Duodenal mucosa (tissue), 2 donors: Measurements from ENCODE around the gene ABHD6.

Source experiments
- H3K27ac ChIP-seq: one replicate; pipeline ENCODE4 v1.7.0; 2013; ENCODE audit warnings: low read depth, low read length
- H3K27me3 ChIP-seq, 2 donors: one replicate each; pipeline ENCODE4 v1.7.0; 2013; ENCODE audit warnings: low read length in 2 of 2, control low read depth in 1 of 2; ENCODE audit not compliant: insufficient read depth in 2 of 2, control insufficient read depth in 1 of 2
- H3K36me3 ChIP-seq, 2 donors: one replicate each; pipeline ENCODE4 v1.7.0; 2013; ENCODE audit warnings: low read length in 2 of 2, control low read depth in 1 of 2; ENCODE audit not compliant: insufficient read depth in 2 of 2, control insufficient read depth in 1 of 2
- H3K4me1 ChIP-seq, 2 donors: one replicate each; pipeline ENCODE4 v1.7.0; 2013; ENCODE audit warnings: low read length in 2 of 2, control low read depth in 1 of 2; ENCODE audit not compliant: insufficient read depth in 2 of 2, control insufficient read depth in 1 of 2
- H3K4me3 ChIP-seq, 2 donors: one replicate each; pipeline ENCODE4 v1.7.0; 2013; ENCODE audit warnings: low read length in 2 of 2, low read depth in 1 of 2
- H3K9ac ChIP-seq, 2 donors: one replicate each; pipeline ENCODE4 v1.7.0; 2013; ENCODE audit warnings: low read length in 2 of 2, low read depth in 1 of 2
- H3K9me3 ChIP-seq, 2 donors: one replicate each; pipeline ENCODE4 v1.7.0; 2013; ENCODE audit warnings: low read length in 2 of 2, control low read depth in 1 of 2; ENCODE audit not compliant: control insufficient read depth in 1 of 2

ABHD6 gene

GRCh38 chr3:58291671-58292338 is 54.2 kb downstream of the ABHD6 start:
- H3K27ac ChIP-seq, result no peak overlapping the region

GRCh38 chr3:58292866-58293265 is 55.3 kb downstream of the ABHD6 start:
- H3K4me3 ChIP-seq, result no peak overlapping the region
- no peaks in the 10 kb centered on the region for H3K9me3 ChIP-seq
- H3K9ac ChIP-seq, result no peak overlapping the region
- no peaks in the 10 kb centered on the region for H3K4me1 ChIP-seq
- no peak overlapping the region for H3K27ac ChIP-seq
- peaks cover 0 to 31% of the 10 kb centered on the region in 2 donors for H3K36me3 ChIP-seq
- H3K27me3 ChIP-seq, result no peaks in the 10 kb centered on the region

More at GRCh38 chr3:58291671-58292338, 54.2 kb downstream of the ABHD6 start:
- H3K9ac ChIP-seq, result no peak overlapping the region
- H3K36me3 ChIP-seq, result peaks cover 7 to 40% of the 10 kb centered on the region in 2 donors
- no peak overlapping the region for H3K4me3 ChIP-seq
- H3K27me3 ChIP-seq, result no peaks in the 10 kb centered on the region
- H3K9me3 ChIP-seq, result no peaks in the 10 kb centered on the region
- no peaks in the 10 kb centered on the region for H3K4me1 ChIP-seq

- no peak overlapping the region for H3K27ac ChIP-seq
- no peaks in the 10 kb centered on the region for H3K4me1 ChIP-seq
- no peak overlapping the region for H3K4me3 ChIP-seq
- peaks cover 0 to 25% of the 10 kb centered on the region in 2 donors for H3K36me3 ChIP-seq
- H3K27me3 ChIP-seq, result no peaks in the 10 kb centered on the region
- no peak overlapping the region for H3K9ac ChIP-seq
- H3K9me3 ChIP-seq, result no peaks in the 10 kb centered on the region
Measured at GRCh38 chr3:58293516-58293915, 55.9 kb downstream of the ABHD6 start.

GRCh38 chr3:58296269-58296668 is 58.7 kb downstream of the ABHD6 start:
- Histone ChIP-seq H3K36me3 (peaks cover 0 to 21% of the 10 kb centered on the region in 2 donors), H3K27me3 (peaks cover 0 to 3% of the 10 kb centered on the region in 2 donors), H3K4me1 (no peaks in the 10 kb centered on the region), H3K27ac (no peak overlapping the region), H3K4me3 (no peak overlapping the region), H3K9ac (no peak overlapping the region), H3K9me3 (no peaks in the 10 kb centered on the region)

- peaks cover 0 to 21% of the 10 kb centered on the region in 2 donors for H3K36me3 ChIP-seq
- no peak overlapping the region for H3K9ac ChIP-seq
- no peak overlapping the region for H3K27ac ChIP-seq
- H3K27me3 ChIP-seq, result peaks cover 0 to 4% of the 10 kb centered on the region in 2 donors
- H3K9me3 ChIP-seq, result no peaks in the 10 kb centered on the region
- H3K4me1 ChIP-seq, result no peaks in the 10 kb centered on the region
- H3K4me3 ChIP-seq, result no peak overlapping the region
Measured at GRCh38 chr3:58296843-58297242, 59.3 kb downstream of the ABHD6 start.

- Histone ChIP-seq H3K9ac (no peak overlapping the region), H3K27ac (no peak overlapping the region), H3K4me1 (no peaks in the 10 kb centered on the region), H3K36me3 (peaks cover 0 to 18% of the 10 kb centered on the region in 2 donors), H3K4me3 (no peak overlapping the region), H3K9me3 (no peaks in the 10 kb centered on the region), H3K27me3 (peaks cover 0 to 4% of the 10 kb centered on the region in 2 donors)
Measured at GRCh38 chr3:58298190-58298589, 60.6 kb downstream of the ABHD6 start.

- Histone ChIP-seq H3K27me3 (peaks cover 0 to 4% of the 10 kb centered on the region in 2 donors), H3K4me3 (no peak overlapping the region), H3K27ac (no peak overlapping the region), H3K9ac (no peak overlapping the region), H3K9me3 (no peaks in the 10 kb centered on the region), H3K36me3 (peaks cover 0 to 9% of the 10 kb centered on the region in 2 donors), H3K4me1 (no peaks in the 10 kb centered on the region)
Measured at GRCh38 chr3:58299075-58299474, 61.5 kb downstream of the ABHD6 start.

GRCh38 chr3:58299839-58300516 is 62.4 kb downstream of the ABHD6 start:
- H3K9me3 ChIP-seq, result no peaks in the 10 kb centered on the region
- peaks cover 0 to 4% of the 10 kb centered on the region in 2 donors for H3K27me3 ChIP-seq
- no peak overlapping the region for H3K27ac ChIP-seq
- no peaks in the 10 kb centered on the region for H3K4me1 ChIP-seq
- no peak overlapping the region for H3K4me3 ChIP-seq
- no peak overlapping the region for H3K9ac ChIP-seq
- H3K36me3 ChIP-seq, result peaks cover 0 to 5% of the 10 kb centered on the region in 2 donors

- peaks cover 0 to 14% of the 10 kb centered on the region in 2 donors for H3K36me3 ChIP-seq
- no peaks in the 10 kb centered on the region for H3K9me3 ChIP-seq
- peak within 1 kb of the TSS; percentile 97 to 98 for H3K9ac ChIP-seq
Measured at GRCh38 chr3:58305882-58306711, 68.5 kb downstream of the ABHD6 start, which contains the start of the genes HTD2 and RPP14. HTD2 (plus strand) TSS chr3:58306520; CDS start chr3:58317614, 11,094 bp downstream. RPP14 (plus strand) TSS chr3:58306245; CDS start chr3:58310330, 4,085 bp downstream.

More at GRCh38 chr3:58305882-58306711, 68.5 kb downstream of the ABHD6 start, which contains the start of the genes HTD2 and RPP14:
- H3K4me3 ChIP-seq, result peak within 1 kb of the TSS; percentile 92 to 98
- peaks cover 17 to 24% of the 10 kb centered on the region in 2 donors for H3K4me1 ChIP-seq
- H3K27me3 ChIP-seq, result peaks cover 0 to 3% of the 10 kb centered on the region in 2 donors
- H3K27ac ChIP-seq, result peak within 1 kb of the TSS; percentile 97
